ENCODE data around the gene ZDHHC11.

- TF ChIP-seq, protein P1, sequence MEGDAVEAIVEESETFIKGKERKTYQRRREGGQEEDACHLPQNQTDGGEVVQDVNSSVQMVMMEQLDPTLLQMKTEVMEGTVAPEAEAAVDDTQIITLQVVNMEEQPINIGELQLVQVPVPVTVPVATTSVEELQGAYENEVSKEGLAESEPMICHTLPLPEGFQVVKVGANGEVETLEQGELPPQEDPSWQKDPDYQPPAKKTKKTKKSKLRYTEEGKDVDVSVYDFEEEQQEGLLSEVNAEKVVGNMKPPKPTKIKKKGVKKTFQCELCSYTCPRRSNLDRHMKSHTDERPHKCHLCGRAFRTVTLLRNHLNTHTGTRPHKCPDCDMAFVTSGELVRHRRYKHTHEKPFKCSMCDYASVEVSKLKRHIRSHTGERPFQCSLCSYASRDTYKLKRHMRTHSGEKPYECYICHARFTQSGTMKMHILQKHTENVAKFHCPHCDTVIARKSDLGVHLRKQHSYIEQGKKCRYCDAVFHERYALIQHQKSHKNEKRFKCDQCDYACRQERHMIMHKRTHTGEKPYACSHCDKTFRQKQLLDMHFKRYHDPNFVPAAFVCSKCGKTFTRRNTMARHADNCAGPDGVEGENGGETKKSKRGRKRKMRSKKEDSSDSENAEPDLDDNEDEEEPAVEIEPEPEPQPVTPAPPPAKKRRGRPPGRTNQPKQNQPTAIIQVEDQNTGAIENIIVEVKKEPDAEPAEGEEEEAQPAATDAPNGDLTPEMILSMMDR (IDR thresholded peaks at IDR 0.05 in 2 of 3, conservative IDR thresholded peaks at IDR 0.05 in 1 of 3; ENCODE audit: borderline replicate concordance in 1 of 3, insufficient read depth in 1 of 3, low read depth in 2 of 3, low read length in 2 of 3): no peak
- TF ChIP-seq MAX (IDR thresholded peaks at IDR 0.05): no peak
- TF ChIP-seq POLR2AphosphoS5 (IDR thresholded peaks at IDR 0.05; ENCODE audit: low read depth, low read length): no peak
- no peak for TF ChIP-seq POLR2A (IDR thresholded peaks at IDR 0.05; ENCODE audit: borderline replicate concordance, extremely low read depth, insufficient read depth, insufficient read length)
- no peak for TF ChIP-seq EZH2 (IDR thresholded peaks at IDR 0.05)
- no peak for TF ChIP-seq EZH2phosphoT487 (IDR thresholded peaks at IDR 0.05; ENCODE audit: borderline replicate concordance)
- TF ChIP-seq RAD21 (IDR thresholded peaks at IDR 0.05; ENCODE audit: low read depth): no peak
- no peak for TF ChIP-seq ZNF274 (IDR thresholded peaks at IDR 0.05; ENCODE audit: low read depth, low read length)
- no peak for TF ChIP-seq SP1 (IDR thresholded peaks at IDR 0.05; ENCODE audit: low read depth)
- TF ChIP-seq YY1 (IDR thresholded peaks at IDR 0.05; ENCODE audit: extremely low read depth, insufficient replicate concordance, low read depth, low read length): no peak
- no peak for TF ChIP-seq ZBTB33 (IDR thresholded peaks at IDR 0.05; ENCODE audit: extremely low read depth, insufficient replicate concordance, low read length)
- TF ChIP-seq CEBPB (IDR thresholded peaks at IDR 0.05; ENCODE audit: low read depth): no peak
- TF ChIP-seq SIN3A (IDR thresholded peaks at IDR 0.05; ENCODE audit: low read depth): no peak
- no peak for TF ChIP-seq JUND (IDR thresholded peaks at IDR 0.05)
These were observed 5.2 kb upstream of the ZDHHC11 start for GRCh38 chr5:855771-856530.
